Endometrium (tissue), 2 donors: ENCODE results near the gene INPP5E.

Experiments used
- FAIRE-seq: peaks from 2 replicates; lab custom pipeline; 2012; peaks lifted over from hg19 to GRCh38; lab: Jason Lieb, UNC
- donor health status: control.
- donor health status: control.

Gene INPP5E

DNA sequence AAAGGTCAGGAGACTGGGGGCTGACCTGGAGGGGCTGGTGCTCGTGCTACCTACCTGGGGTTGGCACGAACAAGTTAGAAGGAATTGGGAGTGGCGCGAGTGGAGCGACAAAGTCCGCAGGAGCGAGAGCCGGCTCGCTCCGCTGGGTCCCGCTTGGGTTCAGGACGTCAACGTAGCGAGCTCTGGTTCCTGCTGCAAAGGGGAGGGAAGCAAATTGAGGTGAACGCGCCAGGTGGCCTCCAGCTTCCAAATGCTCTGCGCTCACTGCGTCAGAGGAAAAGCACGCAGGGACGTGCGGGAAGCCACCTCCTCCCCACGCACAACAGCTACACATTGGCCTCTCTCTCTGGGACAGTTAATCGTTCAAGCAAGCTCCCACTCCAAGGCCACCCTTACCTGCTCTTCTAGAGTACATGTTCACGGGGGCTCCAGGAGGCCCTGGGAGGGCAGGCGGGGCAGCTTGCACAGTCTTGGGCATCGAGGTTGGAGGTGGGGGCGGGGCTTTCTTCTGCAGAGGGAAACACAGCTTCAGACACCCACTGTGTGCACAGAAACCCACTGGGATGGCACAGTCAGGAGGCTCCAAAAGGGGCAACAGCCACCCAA lies 7.6 kb upstream of the INPP5E start:
- no peak for FAIRE-seq

DNA sequence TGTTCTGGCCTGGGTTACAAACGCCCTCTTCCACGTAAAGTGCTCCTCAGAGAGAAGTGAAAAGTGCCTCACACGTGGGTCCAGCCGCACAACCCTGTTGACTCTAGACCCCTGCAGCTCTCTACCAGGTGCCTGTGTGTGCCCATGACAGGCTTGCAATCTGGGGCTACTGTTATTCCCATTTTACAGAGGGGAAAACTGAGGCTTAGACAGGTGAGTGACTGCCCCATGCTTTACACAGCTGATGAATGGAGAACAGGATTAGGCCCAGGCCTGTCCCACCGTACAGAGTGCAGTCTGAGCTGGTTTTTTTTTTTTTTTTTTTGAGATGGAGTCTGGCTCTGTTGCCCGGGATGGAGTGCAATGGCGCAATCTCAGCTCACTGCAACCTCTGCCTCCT lies 6.2 kb upstream of the INPP5E start:
- FAIRE-seq: no peak

DNA sequence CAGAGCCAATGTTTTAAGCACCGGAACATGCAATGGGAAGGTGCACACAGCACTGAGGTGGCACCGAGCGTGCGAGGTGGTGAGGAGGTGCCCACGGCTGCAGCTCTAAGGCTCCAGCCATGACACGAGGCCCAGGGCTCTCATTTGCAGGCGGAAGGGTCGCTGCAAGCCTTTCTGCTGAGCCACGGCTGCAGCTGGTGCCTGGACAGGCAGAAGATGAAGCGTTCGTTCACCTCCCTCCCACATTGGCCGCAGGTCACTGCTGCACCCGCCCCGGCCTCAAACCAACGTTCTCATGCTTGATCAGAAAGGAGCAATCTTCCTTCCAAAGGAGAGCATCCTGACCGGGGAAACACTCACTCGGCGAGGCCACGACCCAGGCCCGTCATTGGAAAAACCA lies 4.5 kb upstream of the INPP5E start:
- no peak for FAIRE-seq

DNA sequence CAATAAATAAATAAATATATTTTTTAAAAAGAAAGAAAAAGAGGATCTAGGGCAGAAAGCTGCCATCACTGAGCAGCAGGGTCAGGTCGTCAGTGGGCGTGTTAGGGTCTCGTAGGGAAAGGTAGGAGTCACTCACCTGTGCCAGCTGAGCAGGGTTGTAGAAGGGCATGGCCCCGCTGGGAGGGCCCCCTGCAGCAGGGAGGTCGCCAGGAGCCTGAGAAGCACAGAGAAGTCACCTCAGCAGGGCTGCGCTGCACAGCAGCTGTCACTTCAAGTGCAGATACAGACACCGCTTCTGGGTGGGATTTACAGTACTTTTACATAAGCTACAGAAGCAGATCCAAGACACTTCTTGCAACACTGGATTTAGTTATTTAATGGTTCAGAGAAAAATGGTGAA lies 4.0 kb upstream of the INPP5E start:
- no peak for FAIRE-seq

DNA sequence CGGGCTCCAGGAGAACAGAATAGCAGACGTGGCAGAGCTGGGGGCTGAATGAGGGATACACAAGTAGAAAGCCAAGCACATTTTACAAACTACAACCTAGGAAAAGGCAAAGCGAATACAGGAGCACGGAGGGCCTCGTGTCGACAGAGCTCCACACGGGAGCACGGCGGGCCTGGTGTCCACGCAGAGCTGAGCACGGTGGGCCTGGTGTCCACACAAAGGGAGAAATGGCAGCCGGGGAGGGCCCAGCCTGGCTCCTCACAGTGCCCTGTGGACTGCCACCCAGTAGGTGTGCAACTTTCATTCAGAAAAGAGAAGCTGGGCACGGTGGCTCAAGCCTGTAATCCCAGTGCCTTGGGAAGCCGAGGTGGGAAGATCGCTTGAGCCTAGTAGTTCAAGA lies 3.4 kb upstream of the INPP5E start:
- no peak for FAIRE-seq

DNA sequence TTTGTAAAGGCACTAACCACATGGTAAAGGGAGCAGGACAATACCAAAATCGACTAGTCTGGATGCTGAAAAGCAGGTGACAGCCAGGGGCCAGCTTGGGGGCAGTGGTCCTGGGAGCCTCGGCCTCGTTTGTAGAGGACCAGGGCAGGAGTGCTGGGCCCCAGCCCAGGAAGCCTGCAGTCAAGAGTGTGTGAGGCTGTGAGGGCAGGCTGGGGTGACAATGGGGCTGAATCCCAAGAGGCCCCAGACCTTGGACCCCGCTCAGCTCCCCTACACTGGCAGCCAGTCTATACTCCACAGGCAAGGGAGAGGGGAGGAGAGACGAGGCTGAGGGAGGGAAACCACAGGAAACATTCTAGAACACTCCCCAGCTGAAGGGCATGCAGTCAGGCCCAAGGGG lies 2.6 kb upstream of the INPP5E start:
- no peak for FAIRE-seq

DNA sequence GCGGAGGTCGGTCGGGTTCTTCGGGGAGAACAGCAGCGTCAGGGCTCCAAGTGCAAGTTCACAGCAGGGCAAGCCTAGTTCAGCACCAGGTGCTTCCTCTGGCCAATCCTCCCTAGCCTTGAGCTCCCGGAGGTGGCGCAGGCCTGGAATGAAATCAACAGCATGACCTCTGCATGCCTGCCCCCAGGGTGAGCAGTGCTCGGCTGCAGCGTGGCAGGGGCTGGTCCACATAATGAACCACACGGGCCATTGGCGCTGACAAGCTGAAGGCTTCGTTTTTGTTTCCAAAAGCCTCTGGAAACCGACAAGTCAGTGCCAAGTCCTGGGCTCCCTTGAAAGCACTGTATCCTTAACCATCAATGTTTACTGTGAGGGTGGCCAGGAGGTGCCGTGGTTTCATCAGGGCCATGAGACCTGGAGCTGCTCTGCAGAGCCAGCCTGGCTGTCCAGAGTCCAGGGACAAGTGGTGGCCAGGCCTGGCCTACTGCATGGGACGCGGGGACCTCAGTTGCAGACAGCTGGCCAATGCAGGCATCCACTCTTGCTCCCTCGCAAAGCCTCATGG lies 2.1 kb upstream of the INPP5E start:
- FAIRE-seq: no peak

DNA sequence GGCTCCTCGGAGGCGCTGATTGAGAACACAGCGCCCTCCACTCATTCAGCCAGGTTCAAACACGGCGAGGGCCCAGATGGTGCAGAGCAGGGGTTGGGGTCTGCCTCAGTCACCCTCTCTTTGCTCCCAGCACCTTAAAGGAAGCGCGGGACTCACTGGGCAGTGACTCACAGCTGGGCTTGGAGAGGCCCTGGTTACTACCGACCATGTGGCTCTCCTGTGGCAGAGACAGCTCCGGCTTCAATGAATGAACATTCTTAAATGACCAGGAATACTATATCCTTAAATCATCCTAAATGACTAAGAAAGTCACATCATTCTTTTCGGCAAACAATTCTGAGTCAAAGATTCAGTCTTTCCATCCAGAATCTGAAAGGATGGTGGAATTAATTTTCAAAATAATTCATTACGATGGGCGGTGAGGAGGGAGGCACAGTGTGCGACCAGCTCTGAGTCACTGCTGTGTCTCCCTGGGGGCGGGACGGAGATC lies 1.6 kb upstream of the INPP5E start:
- FAIRE-seq: no peak

DNA sequence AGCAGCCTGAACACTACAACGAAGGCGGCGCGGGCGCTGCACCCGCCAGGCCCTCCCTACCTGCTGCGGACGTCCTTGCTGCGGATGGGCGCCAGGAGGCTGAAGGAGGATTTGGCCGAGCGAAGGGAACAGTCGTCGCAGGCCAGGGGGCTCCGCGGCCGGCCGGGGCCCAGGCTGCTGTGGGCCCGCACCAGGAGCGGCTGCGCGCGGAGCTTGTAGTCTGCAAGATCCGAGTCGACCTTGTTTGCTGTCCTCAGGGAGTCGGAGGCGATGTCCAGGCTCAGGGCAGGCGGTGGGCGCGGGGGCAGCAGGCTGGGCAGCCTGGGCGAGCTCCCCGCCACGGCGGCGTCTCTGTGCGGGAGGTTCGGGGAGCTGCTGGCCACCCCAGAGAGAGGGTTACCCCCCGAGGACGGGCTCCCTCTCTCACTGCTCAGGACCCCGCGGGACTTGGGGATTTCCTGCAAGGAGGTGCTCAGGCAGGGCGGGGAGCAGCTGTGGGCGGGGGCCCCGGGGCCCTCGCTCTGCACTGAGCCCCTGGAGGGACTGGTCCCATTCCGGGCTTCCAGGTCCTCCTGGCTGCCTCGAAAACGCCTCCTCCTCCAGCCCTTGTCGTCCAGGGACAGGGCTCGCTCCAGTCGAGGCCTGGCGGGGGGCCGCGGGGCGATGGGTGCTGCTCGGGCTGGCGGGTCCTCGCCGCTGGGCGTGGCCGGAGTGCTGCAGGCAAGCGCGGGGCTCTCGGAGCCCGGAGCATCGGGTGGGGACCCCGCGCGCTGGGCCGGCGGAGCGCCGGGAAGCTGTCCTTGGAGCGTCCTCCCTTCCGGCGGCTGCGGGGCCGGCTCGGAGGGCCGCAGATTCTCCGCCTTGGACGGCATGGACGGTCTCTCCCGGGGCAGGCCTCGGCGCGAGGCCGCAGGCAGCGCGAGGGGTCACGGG lies 831 bp downstream of the INPP5E start:
- no peak for FAIRE-seq

DNA sequence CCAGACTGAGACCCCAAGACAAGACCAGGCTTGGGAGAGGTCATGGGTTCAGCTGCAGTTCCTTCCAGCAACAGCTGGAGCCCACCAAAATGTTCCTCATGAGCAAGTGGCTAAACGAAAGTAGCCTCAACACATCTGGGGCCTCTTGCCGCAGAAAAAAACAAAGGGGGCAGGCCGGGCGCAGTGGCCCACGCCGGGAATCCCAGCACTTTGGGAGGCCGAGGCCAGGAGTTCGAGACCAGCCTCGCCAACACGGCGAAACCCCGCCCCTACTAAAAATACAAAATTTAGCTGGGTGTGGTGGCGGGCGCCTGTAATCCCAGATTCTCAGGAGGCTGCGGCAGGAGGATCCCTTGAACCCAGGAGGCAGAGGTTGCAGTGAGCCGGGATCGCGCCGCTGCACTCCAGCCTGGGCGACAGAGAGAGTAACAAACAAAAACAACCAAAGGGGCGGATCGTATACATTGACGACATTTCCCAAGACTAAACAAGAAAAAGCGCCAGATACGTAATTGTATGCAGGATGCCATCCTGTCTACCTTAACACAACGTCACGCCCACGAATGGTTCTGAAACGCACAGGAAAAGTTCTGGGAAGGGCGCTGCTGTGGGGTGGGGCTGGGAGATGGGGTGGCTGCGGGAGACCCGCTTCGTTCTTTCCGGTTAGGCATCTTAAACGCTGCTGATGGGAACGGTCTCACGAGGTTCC lies 1.7 kb downstream of the INPP5E start:
- no peak for FAIRE-seq

DNA sequence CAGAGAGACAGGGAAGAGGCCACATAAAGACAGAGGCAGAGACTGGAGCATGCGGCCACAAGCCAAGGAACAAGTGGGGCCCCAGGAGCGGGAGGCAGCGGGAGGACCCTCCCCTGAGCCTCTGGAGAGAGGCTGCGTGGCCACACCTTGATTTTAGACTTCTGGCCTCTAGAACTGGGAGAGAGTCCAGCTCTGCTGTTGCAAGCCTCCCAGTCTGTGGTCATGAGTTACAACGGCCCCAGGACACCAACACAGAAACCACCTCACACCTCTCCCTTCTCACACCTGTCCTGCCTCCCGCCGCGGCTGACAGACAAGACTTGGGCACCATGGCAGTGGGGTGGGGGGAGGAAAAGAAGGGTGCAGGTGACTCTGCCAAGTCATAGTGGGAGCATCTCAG lies 2.2 kb downstream of the INPP5E start:
- no peak for FAIRE-seq

DNA sequence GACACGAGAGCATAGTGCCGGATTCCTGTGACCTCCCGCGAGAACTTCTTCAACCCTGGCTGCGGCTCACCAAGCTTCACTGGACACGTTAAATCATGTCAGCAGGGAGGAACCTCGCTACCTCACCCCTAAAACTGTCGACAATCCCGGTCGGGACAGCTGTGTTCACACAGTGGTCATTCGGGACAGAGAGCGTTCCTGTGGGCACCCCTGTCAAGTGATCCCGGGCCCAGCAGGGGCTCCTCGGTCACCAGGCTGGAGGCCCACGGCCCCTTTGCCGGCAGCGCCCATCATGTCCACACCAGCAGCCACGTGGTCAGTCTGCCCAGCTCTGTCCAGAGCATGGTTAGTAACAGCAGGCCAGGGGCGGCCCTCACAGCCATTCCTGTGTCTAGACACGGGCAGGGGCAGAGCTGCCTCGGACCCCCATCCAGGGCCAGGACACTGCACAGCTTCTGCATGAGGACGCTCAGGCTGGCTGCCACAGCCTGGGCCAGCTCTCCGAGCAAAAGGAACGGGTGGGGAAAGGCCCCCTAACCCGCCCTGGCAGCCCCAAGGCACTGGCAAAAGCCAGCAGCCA lies 3.5 kb downstream of the INPP5E start:
- FAIRE-seq: no peak

DNA sequence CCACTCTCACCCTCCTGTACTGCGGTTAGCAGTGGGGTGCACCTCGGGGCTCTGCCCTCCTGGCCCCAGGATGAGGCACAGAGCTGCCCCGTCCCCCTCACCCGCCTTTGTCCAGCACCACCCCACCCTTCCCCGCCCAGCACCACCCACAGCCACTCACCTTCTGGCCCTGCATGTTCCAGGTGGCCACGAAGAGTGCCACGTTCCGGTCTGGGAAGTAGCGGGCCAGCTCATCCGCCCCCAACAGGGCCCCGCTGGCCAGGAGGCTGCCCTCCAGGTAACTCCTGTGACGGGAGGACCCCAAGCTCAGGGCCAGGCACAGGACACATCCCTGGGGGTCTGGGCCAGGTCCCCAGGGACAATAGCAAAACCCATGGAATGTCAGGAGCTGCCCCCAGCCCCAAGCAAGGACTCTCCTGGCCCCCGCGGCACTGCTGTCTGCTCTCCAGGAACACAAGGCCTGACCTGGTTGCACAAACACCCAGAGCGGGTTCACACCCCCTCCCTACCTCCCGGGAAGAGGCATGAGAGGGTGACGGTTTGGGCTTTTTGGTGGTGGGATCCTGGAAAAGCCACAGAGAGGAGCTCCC lies 5.0 kb downstream of the INPP5E start:
- FAIRE-seq: no peak

DNA sequence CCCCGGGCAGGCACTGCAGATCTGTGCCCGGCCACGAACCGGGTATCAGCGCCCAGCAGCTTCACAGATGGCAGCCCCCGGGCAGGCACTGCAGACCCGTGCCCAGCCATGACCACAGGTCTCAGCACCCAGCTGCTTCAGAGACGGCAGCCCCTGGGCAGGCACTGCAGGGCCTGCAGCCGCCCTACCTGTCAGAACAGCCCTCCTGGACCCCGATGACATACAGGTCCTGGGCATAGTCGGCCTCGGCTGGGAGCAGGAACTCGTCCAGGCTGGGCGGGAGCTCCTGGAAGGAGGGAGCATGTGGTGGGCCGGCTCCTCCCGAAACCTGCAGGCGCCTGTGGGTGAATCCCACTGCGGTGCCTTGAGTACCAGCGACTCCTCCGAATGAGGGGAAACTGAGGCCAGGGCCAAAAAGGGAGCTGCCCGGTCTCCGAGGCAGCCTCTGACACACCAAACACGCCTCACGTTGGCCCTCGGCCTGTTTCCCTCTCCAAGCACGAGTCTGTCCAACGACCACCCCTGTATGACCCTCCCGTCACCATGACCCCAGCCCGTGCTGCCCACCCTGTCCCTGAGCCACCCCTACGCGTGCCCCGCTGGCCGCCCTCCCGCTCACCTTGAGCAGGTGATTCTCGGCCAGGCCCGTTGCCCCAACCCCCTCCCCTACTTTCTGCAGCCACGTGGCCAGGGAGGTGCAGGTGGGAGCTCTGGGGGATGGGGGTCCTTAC lies 5.6 kb downstream of the INPP5E start:
- FAIRE-seq: no peak

DNA sequence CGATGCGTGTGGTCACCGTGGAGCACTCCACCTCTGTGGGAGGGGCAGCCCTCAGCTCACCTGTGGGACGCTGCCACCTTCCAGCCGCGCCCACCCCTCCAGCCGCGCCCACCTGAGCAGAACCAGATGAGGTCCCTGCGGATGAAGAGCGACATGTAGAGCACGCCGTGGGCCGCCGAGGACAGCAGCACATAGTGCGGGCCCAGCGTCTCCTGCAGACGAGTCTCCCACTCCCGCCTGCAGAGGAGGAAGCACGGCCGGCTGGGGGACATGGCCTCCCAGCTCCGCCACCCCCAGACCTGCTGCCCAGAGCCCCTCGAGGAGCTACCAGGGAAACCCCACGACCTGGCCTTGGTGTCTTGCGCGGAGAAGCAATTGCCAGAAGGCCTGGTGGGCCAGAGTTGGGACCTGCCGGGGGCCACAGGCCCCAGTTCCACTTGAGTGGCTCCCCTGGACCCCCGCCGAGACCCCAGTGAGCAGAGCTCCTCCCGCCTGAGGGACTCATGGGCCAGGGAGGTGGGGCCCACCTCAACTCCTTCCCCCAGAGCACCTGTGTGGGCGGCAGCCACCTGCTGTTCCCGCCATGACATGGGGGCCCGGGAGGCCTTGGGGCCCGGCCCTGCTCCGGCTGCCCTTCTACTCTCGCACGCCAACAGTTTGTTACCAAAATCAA lies 6.5 kb downstream of the INPP5E start:
- no peak for FAIRE-seq

DNA sequence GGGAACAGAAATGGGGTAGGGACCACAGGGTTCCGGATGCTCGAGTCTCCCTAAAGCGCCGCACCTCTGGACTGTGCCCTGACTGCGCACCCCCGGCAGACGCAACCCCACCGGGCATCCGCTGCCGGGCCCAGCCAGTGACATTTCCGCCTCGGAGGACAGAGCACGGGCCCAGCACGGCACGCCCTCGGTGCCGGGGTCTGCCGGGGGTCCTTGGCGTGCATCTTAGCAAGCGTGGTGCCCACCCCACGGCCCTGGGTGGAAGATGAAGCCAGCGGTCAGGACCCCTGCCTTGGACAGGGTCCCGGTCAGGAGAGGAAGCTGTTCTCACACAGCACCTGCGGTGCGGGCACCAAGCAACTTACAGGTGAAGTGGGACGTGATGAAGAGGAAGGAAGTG lies 7.1 kb downstream of the INPP5E start:
- FAIRE-seq: no peak

DNA sequence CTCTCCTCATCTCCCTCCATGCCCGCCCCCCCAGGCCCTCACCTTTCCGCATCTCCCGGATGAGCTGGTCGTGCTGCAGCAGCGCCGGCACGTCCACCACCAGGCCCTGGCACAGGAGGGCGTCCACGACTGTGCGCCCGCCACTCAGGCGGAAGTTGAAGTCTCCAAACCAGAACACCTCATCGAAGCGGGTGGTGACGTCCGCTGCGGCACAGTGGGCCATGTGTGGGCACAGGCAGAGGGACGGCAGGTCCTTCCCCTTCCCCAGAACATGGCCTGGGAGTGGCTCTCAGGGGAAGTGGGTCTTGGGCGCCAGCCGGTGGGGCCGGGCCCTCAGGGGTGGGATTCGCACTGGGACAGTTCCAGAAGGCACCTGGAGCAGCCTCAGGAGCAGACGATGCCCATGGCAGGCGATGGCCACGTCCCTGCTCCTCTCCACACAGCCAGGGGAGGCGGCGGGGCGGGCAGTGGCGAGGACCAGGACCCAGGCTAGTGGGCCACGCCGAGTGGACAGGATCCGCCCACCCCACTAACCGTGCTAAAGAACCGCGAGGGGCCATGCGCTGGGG lies 7.8 kb downstream of the INPP5E start:
- FAIRE-seq: no peak

DNA sequence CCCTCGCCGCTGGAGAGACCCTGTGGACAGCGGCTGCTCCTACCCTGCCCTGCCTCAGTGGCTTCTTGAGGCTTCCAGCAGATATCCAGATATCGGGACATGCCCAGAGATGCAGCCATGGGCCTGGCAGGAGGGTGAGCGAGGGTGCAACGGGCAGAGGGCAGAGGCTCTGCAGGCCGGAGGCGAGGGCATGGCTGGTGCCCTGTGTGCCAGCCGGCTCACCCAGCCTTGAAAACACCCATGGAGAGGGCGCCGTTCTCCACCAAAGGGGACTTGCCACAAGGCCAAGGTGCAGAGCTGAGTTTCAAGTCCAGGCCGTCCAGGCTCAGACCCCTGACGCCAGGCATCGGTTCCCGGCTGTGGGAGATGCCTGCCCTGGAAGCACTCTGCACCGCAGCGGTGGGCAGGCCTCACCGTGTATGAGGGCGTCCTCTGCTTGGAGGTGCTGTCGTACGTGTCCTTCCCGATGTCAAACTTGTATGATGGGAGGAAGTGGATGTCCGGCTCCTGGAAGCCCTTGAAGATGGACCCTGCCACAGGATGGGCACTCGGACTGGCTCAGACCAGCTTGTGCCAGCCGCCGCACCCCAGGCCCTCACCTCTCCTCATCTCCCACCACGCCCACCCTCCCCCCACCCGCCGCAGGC lies 8.9 kb downstream of the INPP5E start:
- FAIRE-seq: no peak

DNA sequence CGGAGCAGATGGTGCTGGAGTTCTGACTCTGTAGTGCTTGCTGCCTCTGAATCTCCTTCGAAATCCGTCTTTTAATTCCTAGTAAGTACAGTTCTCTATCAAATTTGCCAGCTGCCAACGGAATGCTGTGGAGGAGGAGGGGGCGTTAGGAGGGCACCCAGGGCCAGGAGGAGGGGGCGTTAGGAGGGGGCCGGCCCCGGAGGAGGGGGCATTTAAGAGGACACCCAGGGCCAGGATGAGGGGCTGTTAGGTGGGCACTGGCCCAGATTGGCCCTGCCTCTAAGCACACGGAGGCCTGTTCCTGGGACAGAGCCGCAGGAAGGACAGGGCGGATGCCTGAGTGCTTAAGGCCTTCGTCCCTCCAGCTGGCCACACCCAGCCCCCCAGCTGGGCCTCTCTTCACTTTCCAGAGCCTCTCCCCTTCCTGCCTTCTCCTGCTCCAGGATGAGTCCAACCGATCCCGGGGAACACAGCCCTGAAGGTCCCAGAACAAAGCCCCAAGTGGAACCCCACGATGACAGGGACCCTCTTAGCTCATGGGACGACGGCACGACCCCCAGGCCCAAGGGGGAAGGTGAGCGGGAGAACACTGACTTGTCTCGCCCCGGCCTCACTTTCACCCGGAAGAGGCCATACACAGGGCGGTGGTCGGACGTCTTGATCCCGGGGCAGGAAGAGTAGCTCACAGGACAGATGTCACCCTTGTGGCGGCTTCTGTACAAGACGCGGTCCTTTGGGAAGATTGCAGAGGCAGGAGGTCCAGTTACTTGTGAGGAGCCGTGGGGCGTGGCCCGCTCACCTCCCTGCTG lies 9.8 kb downstream of the INPP5E start:
- FAIRE-seq: no peak
